Mammary epithelial cell (primary cell): ENCODE data around the gene CBX7.

Experiments used
- EZH2 ChIP-seq: IDR thresholded peaks from 2 replicates; pipeline ENCODE4 v1.6.1; 2012; ENCODE audit warnings: low read length, inconsistent platforms, borderline replicate concordance
- TF ChIP-seq, protein P1 (sequence below), 2 donors: IDR thresholded peaks in 1 of 2; conservative IDR thresholded peaks in 1 of 2; 2 replicates each; pipeline ENCODE4 v1.5.1; 2011 to 2012; ENCODE audit warnings: inconsistent platforms in 2 of 2, low read length in 2 of 2, mild to moderate bottlenecking in 2 of 2, control low read depth in 1 of 2, low read depth in 1 of 2; ENCODE audit not compliant: insufficient read depth in 1 of 2; ENCODE audit errors: extremely low read depth in 1 of 2

GRCh38 chr22:39148026-39148726, 4.3 kb downstream of the CBX7 start:
- TF ChIP-seq, protein P1, sequence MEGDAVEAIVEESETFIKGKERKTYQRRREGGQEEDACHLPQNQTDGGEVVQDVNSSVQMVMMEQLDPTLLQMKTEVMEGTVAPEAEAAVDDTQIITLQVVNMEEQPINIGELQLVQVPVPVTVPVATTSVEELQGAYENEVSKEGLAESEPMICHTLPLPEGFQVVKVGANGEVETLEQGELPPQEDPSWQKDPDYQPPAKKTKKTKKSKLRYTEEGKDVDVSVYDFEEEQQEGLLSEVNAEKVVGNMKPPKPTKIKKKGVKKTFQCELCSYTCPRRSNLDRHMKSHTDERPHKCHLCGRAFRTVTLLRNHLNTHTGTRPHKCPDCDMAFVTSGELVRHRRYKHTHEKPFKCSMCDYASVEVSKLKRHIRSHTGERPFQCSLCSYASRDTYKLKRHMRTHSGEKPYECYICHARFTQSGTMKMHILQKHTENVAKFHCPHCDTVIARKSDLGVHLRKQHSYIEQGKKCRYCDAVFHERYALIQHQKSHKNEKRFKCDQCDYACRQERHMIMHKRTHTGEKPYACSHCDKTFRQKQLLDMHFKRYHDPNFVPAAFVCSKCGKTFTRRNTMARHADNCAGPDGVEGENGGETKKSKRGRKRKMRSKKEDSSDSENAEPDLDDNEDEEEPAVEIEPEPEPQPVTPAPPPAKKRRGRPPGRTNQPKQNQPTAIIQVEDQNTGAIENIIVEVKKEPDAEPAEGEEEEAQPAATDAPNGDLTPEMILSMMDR (conservative IDR thresholded peaks at IDR 0.05 in 1 of 2, IDR thresholded peaks at IDR 0.05 in 1 of 2; ENCODE audit: extremely low read depth in 1 of 2, insufficient read depth in 1 of 2, low read depth in 1 of 2, low read length in 2 of 2), result no peak
- no peak for TF ChIP-seq EZH2
